Head of caudate nucleus (tissue), 42 donors: ENCODE data around the gene FBXL7.

Experiments used
- DNase-seq, 42 donors: peaks; one replicate each; pipeline versions ENCODE4 v3.0.0 to v3.0.0-alpha.2; 2020 to 2021; ENCODE audit warnings: mixed read lengths in 7 of 42
- intact Hi-C: fragments of 100-400 bp; cut with DNase I; formaldehyde crosslinking; loops from one replicate; pipeline ENCODE4 v1.15.0; 2022

The FBXL7 gene

DNA sequence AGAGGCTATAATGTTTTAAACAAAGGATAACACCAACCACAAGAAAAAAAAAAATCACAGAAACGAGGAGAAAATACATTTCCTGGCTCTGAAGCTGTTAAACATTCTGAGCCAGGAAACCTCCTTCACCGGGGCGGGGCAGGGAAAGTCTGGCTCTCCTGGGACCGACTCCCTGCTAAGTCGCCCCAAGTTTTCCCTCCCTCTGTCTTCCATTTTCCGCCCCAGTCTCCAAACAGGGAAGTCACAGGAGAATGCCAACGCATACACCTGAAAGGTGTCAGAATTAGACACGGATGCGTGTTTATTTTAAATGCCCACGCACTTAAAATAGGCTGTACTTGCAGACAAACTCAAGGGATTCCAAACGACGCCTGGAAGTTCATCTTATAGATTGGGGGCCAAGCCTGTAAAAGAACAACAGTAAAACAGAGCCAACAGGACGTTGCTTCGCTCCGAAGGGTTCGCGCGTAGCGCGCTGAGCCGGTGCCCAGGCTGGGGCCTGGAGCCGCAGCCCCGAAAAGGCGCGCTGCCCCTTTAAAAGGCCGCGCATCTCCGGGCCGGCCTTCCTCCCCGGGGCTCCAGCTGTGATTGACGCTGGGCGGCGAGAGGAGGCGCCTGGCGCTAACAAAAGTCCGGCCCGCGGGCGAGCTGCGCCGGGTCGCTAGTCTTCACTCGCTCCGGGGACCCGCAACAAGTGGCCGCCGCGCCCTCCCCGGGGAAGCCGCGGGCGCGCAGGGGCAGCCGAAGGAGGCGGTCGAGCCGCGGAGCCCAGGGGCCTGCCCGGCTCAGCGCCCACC lies at the start of gene FBXL7:
TSS of gene FBXL7 (plus strand) at position 653 of the 797 bp plus-strand sequence.
- peak; percentile 57 to 93 (median 84) for DNase-seq
- intact Hi-C loops: loop anchor here (5.0 kb wide), 1 partner anchor 293 kb away; no protein-coding TSS in a partner anchor

GRCh38 chr5:15450473-15450872 lies 49.5 kb upstream of the FBXL7 start:
- intact Hi-C loops: no loop called here
- DNase-seq: no peak

DNA sequence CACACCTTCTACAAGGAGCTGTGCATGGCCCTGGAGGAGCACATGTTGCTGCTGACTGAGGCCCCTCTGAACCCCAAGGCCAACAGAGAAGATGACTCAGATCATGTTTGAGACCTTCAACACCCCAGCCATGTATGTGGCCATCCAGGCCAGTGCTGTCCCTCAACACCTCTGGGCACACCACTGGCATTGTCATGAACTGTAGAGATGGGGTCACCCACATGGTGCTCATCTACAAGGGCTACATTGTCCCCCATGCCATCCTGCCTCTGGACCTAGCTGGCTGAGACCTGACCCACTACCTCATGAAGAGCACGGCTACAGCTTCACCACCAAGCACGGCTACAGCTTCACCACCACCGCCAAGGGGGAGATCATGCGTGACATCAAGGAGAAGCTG lies 49.0 kb upstream of the FBXL7 start:
- intact Hi-C loops: no loop called here
- DNase-seq: no peak

DNA sequence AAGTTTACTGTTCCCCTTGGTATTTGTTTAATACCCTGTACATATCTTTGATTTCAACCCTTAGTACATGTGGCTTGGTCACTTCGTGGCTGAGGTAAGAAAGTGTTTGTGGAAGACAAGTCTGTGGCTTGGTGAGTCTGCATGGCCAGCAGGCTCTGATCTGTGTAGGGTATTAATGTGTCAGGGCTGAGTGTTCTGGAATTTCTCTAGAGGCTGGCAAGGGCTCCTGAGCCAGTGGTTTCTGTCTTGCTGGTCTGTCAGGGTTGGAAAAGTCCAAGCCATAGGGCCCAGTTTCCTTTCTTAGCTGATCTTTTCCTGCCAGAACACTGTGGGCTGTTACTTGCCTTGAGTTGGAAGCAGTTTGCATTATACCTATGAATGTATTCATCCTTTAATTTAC lies 48.0 kb upstream of the FBXL7 start:
- intact Hi-C loops: no loop called here
- DNase-seq: no peak

DNA sequence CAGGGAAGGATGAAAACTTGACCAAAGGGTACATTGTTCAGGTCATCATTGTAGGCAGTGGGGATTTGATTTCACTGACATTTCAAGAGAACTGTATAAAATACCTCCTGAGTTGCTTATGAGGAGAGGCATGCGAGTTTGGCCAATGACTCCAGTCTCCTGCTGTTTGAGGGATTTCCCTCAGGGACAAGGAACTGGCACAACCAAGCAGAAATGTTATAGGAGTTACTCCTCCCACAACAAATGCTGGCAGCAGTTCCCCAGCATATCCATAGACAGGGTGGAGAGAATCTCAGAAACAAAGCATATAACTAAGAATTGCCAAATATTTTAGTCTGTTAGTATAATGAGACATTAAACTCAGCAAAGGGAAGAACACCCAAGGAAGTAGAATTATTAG lies 47.2 kb upstream of the FBXL7 start:
- DNase-seq: no peak
- intact Hi-C loops: no loop called here

- no peak for DNase-seq
- intact Hi-C loops: no loop called here
Measured at GRCh38 chr5:15459200-15459599, 40.8 kb upstream of the FBXL7 start.

DNA sequence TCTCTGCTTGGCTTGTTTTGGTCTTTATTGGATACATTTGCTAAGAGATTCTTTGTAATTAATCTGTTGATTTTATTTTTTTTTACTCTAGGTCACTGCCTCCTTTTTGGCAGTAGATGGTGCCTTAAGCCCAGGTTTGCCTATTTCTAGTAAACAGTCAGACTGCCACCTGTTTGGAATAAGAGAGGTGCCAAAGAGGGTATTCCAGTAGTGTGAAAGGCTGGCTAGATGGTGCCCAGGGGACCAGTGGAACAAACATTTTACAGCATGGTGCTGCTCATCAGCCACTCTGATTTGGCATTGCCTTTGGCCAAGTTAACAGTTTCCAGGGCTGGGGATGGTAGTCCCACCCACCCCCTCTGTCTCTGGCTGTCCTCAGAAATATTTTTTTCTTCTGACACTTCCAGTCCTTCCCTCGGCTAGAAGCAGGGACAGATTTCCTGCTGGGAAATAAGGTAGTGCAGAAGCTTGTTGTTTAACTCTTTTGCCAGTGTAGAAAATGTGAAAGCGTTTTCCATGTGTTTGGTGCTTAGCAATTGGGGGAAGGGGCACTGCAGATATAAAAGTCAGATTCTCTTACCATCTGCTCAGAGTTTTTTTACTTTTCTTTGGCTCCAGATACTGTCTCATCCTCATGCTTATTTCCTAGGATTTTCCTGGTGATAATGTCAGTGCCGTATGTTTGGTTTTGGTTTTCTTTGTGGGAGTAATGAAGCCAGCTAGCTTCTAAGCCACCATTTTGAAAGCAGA lies 36.6 kb upstream of the FBXL7 start:
- intact Hi-C loops: no loop called here
- no peak for DNase-seq

DNA sequence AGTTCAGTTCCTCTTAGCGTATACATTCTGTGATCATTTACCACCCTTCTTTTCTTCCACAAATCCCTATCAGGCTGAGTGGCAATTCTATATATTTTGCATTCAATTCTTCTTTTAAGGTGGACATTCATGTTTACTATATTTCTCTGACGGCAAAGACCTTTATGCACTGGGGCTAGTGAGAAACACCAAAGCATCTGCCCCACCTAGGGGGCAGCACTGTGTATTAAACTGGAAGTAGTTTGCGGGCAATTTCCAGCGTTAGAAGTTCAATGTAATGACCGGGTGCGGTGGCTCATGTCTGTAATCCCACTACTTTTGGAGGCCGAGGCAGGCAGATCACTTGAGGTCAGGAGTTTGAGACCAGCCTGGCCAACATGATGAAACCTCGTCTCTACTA lies 27.9 kb upstream of the FBXL7 start:
- intact Hi-C loops: no loop called here

DNA sequence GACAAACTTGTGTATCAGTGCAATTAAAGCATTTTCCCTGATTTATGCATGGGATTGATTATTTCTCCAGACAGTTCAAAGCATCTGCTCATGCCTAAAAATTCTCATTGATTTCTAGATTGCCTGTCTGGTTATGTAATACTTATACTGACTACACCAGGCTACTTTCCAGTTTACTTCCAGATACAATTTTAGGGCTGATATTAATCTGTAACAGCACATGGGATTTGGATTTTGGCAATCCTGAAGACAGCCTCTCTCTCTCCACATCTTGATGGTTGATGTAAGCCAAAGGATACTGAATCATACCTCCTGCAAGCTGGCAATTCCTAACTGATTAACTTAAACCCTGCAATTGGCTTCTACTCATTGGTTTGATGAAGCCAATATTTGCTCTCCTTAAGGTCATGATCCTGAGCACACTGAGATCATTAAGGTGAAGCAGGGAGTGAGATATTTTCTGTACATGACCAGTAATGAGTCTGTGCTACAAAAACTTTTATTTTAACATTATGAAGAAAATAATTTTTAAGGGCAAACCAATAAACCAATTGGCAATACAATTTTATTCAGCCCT lies 25.7 kb upstream of the FBXL7 start:
- no peak for DNase-seq
- intact Hi-C loops: no loop called here

More for the DNA sequence above, 27.9 kb upstream of the FBXL7 start:
- no peak for DNase-seq

DNA sequence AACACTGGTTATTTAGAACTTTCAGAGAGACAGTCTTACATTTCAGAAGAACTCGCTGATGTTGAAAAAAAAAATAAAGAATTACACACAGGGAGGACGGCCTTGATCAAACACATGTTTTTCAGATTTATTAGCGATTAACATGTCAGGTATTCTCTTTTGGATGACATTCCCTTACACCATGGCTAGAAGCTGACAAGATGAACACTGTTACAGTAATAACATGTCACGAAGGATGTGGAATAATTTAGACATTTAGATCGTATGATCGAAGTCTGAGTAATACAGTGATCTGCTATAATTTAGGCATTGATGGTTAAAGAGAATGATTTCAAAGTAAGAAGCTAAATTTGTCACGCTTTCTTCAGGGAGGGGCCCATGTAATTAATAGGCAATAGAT lies 24.6 kb upstream of the FBXL7 start:
- DNase-seq: no peak
- intact Hi-C loops: no loop called here

DNA sequence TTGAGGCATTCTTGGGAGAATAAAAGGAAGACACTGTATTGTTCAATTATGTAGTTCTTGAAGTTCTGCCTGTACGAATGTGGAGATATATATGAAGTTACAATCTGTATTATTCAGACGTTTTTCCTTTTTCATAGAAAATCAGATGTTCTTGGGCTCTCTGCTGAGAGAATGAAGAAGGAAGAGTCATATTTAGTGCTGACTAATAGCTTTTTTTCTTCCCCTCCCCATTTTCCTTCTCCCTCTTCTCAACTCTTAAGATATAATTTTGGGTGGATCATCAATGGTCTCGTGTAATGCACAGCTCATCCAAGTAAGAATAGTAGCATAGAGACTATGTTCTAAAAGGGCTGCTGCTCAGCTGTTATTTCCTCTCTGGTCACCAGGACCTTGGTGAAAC lies 23.0 kb upstream of the FBXL7 start:
- DNase-seq: no peak
- intact Hi-C loops: no loop called here

DNA sequence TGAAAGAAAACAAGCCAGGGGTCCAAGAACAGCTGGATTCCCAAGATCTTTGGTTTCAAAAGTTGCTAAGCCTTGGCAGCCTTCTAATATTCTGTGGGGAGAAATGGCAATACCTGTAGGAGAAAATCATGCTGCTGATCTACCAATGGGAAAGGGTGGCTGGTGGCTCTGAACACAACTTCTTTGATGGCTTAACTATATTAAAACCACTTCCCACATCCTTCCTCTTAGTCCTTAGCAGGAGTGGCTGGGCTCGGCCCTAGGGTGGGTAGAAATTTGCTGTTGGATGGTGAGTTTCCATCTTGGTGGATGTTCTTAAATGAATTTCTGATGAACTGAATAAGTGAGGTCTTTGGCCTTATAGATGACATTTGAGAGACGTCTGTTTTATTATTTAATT lies 19.5 kb upstream of the FBXL7 start:
- DNase-seq: no peak
- intact Hi-C loops: no loop called here

DNA sequence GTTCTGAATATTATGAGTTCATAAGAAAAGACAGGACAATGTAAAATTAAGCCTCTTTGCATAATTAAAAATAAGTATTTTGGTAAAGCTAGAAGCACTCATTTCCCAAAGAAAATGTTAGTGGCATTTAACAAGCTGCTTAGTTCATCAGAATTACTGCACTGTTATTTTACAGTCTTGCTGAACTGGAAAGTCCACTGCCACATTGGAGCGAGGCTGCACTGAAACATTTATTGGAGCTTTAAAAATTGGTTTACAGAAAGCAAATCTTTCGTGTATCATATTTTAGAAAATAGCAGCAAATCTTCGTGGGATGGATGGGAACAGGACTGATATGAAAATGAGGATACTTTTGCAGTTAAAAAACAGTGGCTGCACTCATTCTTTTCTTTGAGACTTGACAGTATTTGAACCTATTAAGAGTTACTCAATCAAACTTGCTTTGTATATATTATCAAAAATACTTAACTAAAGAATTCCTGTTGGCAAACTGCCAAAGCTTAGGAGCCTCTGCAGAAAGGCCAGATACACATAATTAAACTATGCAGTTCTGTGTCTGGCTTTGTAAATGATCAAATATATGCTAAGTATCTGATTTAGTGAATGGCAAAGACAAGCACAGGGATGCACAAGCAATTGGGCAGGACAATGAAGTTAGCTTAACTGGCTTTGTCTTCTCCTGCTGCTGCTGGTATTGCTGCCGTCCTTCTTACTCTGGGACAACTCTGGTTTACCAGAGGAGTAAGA lies 16.5 kb upstream of the FBXL7 start:
- DNase-seq: no peak
- intact Hi-C loops: no loop called here

- intact Hi-C loops: no loop called here
- no peak for DNase-seq
Measured at GRCh38 chr5:15487228-15487627, 12.8 kb upstream of the FBXL7 start.

DNA sequence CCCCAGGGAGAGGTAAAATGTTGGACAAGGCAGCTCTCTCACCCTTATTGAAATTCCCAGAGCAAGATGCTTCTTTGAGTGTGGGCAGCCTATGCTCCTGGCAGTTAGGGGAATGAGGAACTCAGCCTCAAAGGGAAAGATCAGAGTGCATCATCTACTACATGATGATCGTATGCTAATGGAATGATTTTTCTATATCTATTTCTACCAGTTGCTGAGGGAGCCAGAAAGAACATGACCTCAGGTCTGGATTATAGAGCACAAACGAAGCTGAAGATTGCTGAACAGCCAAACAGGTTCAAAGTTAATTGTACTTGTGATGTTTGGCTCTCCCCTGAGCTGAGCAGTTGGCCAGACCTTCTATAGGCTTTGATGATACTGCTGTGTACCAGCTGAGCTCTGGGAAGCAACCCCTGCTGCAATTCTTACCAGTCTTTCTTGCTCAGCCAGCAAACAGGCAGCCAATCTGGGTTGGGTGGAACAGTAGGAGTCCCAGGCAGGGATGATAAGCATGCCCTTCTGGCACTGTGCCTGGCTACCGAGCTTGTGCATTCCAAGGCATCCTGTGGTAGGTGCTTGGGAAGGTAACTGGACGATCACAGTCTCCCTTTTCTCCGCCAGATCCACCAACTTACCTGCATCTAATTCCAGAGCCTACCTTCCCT lies 10.3 kb upstream of the FBXL7 start:
- DNase-seq: no peak
- intact Hi-C loops: no loop called here

- DNase-seq: no peak
- intact Hi-C loops: no loop called here
Measured at GRCh38 chr5:15492545-15492944, 7.4 kb upstream of the FBXL7 start.

GRCh38 chr5:15493501-15493900 lies 6.5 kb upstream of the FBXL7 start:
- no peak for DNase-seq
- intact Hi-C loops: no loop called here

DNA sequence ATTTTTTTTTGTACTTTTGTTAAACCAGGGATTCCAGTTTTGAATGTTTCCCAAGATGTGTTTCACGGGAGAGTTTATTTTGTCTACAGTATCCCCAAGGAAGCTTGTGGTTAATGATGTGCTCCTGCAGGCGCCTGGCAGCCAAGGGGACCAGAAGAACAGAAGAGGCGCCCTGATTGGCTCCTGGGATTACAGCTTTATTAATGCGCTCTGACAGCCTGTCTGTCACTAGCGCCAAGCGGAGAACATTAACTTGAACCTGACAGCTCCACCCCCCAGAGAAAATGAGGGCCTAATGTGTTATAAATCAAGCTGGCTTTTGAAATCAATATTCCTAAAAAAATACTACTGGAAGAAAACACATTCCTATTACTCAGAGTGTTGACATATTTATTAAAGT lies 5.0 kb upstream of the FBXL7 start:
- DNase-seq: no peak
- intact Hi-C loops: no loop called here

DNA sequence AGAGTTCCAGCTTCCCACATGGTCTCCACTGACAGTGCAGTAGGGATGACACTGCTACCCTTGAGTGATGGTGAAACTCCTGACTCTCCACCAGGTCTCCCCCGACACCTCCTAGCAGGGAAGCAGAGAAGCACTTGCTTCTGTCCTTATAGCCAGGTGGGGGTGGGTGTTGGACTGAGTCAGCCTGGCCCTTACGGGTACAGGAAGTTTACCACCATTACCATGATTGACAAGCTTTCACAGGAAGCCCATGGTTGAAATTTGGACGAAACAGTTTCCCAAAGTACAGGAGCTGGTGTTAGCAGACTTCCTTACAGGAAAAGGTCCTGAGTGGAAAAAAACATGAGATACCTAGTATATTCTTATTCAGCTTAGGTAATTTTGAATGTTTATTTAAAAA lies 3.1 kb upstream of the FBXL7 start:
- DNase-seq: no peak
- intact Hi-C loops: no loop called here
